CD4-positive, alpha-beta memory T cell (primary cell): ENCODE measurements around the gene CCDC78. TPM values are rescaled to one million over a fixed set of nuclear protein-coding genes. Genes with fewer than 3 reads are reported as not detected.
"Not testable (repeated sequence)": the region's sequence is repeated elsewhere in the genome, so short reads cannot be mapped to it uniquely, and the experiment has no call there.

Experiments
- CTCF ChIA-PET: fragments of 350-600 bp; sonication (Branson Sonifier 250); formaldehyde crosslinking; loops from one replicate; lab custom pipeline; 2021; ENCODE audit warnings: inconsistent platforms; ENCODE audit not compliant: partially characterized antibody; lab: Charles Lee
- POLR2A ChIA-PET: fragments of 350-600 bp; sonication (Branson Sonifier 250); formaldehyde crosslinking; loops from one replicate; lab custom pipeline; 2021; ENCODE audit not compliant: partially characterized antibody; lab: Charles Lee
- DNase-seq, 5 donors: peaks; one replicate each; pipeline versions ENCODE4 v3.0.0 to v3.0.0-alpha.2; 2020 to 2022; ENCODE audit warnings: mixed read lengths in 1 of 5
- H3K27ac ChIP-seq: one replicate; pipeline ENCODE4 v1.7.0; 2013; ENCODE audit warnings: low read depth, low read length
- H3K27me3 ChIP-seq: 2 replicates; pipeline ENCODE4 v1.7.0; 2013; ENCODE audit warnings: mild to moderate bottlenecking, low read length, moderate library complexity; ENCODE audit not compliant: insufficient read depth
- H3K36me3 ChIP-seq: 2 replicates; pipeline ENCODE4 v1.7.0; 2013; ENCODE audit warnings: mild to moderate bottlenecking, low read length, moderate library complexity; ENCODE audit not compliant: insufficient read depth
- H3K4me1 ChIP-seq: 2 replicates; pipeline ENCODE4 v1.7.0; 2013; ENCODE audit warnings: mild to moderate bottlenecking, low read length, moderate library complexity; ENCODE audit not compliant: insufficient read depth
- H3K4me3 ChIP-seq, 2 donors: one replicate each; pipeline ENCODE4 v1.7.0; 2013; ENCODE audit warnings: low read length in 2 of 2, mild to moderate bottlenecking in 1 of 2
- H3K9me3 ChIP-seq, 2 donors: one replicate each; pipeline ENCODE4 v1.7.0; 2013; ENCODE audit warnings: low read length in 2 of 2, control low read depth in 1 of 2; ENCODE audit not compliant: control insufficient read depth in 1 of 2
- H3K27ac Mint-ChIP-seq, 7 donors: one replicate each; pipeline ENCODE4 v1.8.0; 2020 to 2021; ENCODE audit warnings: mixed read lengths in 7 of 7, mild to moderate bottlenecking in 6 of 7, inconsistent platforms in 3 of 7, moderate library complexity in 3 of 7
- H3K27me3 Mint-ChIP-seq, 2 donors: one replicate each; pipeline ENCODE4 v1.8.0; 2020 to 2021; ENCODE audit warnings: mixed read lengths in 2 of 2
- H3K36me3 Mint-ChIP-seq, 2 donors: one replicate each; pipeline ENCODE4 v1.8.0; 2020 to 2021; ENCODE audit warnings: mixed read lengths in 2 of 2, inconsistent platforms in 1 of 2, mild to moderate bottlenecking in 1 of 2
- H3K4me1 Mint-ChIP-seq, 4 donors: one replicate each; pipeline ENCODE4 v1.8.0; 2020 to 2021; ENCODE audit warnings: mixed read lengths in 4 of 4, mild to moderate bottlenecking in 1 of 4
- H3K4me3 Mint-ChIP-seq, 8 donors: one replicate each; pipeline ENCODE4 v1.8.0; 2020 to 2021; ENCODE audit warnings: mixed read lengths in 8 of 8, mild to moderate bottlenecking in 7 of 8, moderate library complexity in 6 of 8, inconsistent platforms in 3 of 8
- H3K9me3 Mint-ChIP-seq, 8 donors: one replicate each; pipeline ENCODE4 v1.8.0; 2020 to 2021; ENCODE audit warnings: mixed read lengths in 8 of 8, mild to moderate bottlenecking in 5 of 8, inconsistent platforms in 3 of 8, moderate library complexity in 1 of 8
- intact Hi-C: fragments of 100-400 bp; cut with micrococcal nuclease; formaldehyde crosslinking; loops from one replicate; pipeline ENCODE4 v1.15.1; 2023
- polyA plus RNA-seq, 2 donors: library from polyadenylated mRNA; unstranded; fragments of 300-500 nt; fragmentation: Illumina TruSeq; gene quantifications; one replicate each; pipeline ENCODE4 v1.2.3, GENCODE V29; 2021
- total RNA-seq, 2 experiments: library from RNA; stranded (reverse); gene quantifications; one replicate each; pipeline ENCODE4 v1.2.3, GENCODE V29; 2021

CCDC78 gene
- total and polyA plus RNA-seq, 4 experiments from 2014 or later, result 4.5 to 5.1 TPM; not detected in 2

DNA sequence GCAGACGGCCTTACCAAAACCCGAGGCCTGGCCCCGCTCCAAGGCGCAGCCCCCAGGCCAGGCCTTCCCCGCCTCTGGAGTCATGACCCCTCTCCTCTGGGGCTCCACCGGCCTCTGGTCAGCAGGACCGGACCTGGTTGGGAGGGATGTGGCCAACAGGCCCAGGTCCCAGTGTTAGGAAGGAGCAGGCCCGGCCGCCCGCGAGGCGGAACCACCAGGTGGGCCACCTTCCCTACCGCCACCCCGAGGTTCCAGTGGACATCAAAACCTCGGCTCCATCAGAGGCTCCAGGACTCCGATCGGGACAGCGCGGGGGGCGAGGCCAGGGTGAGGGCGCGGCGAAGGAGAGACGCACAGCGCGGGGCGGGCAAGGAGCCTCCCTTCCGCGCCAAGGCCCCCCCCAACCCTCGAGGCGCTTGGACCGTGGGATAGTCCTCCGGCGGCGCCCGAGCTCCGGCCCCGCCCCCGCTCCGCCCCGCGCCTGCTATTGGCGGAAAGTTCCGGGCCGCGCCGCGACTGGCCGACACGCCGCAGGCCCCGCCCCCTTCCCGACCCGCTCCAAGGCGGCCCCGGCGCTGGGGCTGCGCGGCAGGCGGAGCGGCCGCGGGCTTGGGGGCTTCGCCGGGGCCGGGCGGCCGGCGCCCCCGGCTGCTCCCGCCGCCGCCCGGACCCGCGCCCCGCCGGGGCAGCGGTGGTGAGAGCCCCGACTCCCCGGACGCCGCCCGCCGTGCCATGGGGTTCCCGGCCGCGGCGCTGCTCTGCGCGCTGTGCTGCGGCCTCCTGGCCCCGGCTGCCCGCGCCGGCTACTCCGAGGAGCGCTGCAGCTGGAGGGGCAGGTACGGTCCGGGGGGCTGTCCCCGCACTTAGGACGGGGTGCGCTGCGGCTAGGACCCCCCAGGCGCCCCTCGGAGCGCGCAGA, 11.4 kb downstream of the CCDC78 start, which contains the start of gene METRN:
TSS of gene METRN (plus strand) at position 561 of the 919 bp plus-strand sequence. CDS start at position 733, 172 bp downstream.
- Mint-ChIP-seq H3K27me3 (peaks cover 0 to 8% of the 10 kb centered on the region in 2 donors), H3K4me1 (peaks cover 0 to 22% (median 9%) of the 10 kb centered on the region in 4 donors), H3K36me3 (no peaks in the 10 kb centered on the region), H3K27ac (peak within 1 kb of the TSS in 2 of 7 donors; percentile 35 to 44), H3K9me3 (no peaks in the 10 kb centered on the region), H3K4me3 (peak within 1 kb of the TSS; percentile 39 to 73 (median 56))
- Histone ChIP-seq H3K27me3 (peaks cover 10% of the 10 kb centered on the region), H3K27ac (no peak within 1 kb of the TSS), H3K4me3 (peak within 1 kb of the TSS in 1 of 2 donors; percentile 43), H3K4me1 (peaks cover 21% of the 10 kb centered on the region), H3K9me3 (no peaks in the 10 kb centered on the region), H3K36me3 (no peaks in the 10 kb centered on the region)
- DNase-seq, result peak; percentile 81 to 85 (median 84)
- intact Hi-C loops, result no loop called here
- ChIA-PET CTCF (interaction anchor here (0.8 to 6.0 kb wide), 5 partner anchors 17 to 71 kb away, joined by 3 to 84 read pairs (median 3); partner anchors contain the start of genes CHTF18, CIAO3 and RPUSD1), POLR2A (interaction anchor here (1.0 to 9.0 kb wide), 9 partner anchors 10 to 78 kb away, joined by 3 to 71 read pairs (median 5); partner anchors contain the start of genes ANTKMT, CCDC78, CIAO3 and HAGHL)

DNA sequence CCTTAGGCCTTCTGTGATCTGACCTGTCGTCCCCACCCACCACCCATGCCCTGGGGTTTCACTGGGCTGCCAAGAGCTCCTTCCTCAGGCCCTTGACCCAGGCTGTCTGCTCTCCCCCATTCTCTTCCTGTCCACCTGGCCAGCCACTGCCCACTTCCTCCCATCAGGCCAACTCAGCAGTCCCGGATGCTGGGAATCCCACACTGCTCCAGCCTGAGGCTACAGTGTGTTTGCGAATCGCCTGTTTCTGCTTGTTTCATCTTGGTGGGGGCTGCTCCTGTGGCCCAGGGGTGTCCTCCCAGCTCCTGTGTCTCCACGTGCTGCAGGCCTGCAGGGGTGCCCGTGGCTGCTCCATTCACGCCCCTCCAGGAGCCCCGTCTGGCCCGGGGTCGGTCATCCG, 12.2 kb downstream of the CCDC78 start:
- Histone ChIP-seq H3K4me3 (no peak overlapping the region), H3K36me3 (no peaks in the 10 kb centered on the region), H3K4me1 (peaks cover 14% of the 10 kb centered on the region), H3K27ac (no peak overlapping the region), H3K9me3 (no peaks in the 10 kb centered on the region), H3K27me3 (peaks cover 15% of the 10 kb centered on the region)
- DNase-seq, result no peak
- intact Hi-C loops, result no loop called here
- Mint-ChIP-seq H3K27me3 (peaks cover 6 to 15% of the 10 kb centered on the region in 2 donors), H3K9me3 (no peaks in the 10 kb centered on the region), H3K4me1 (peaks cover 0 to 15% (median 5%) of the 10 kb centered on the region in 4 donors), H3K4me3 (peak overlapping the region in 3 of 8 donors; percentile 6 to 32 (median 7)), H3K36me3 (no peaks in the 10 kb centered on the region), H3K27ac (peak overlapping the region in 1 of 7 donors; percentile 27)
- POLR2A ChIA-PET, result interaction anchor here (1.4 to 9.0 kb wide), 5 partner anchors 11 to 71 kb away, joined by 5 to 71 read pairs (median 15); partner anchors contain the start of genes ANTKMT, CCDC78, CIAO3 and HAGHL
- CTCF ChIA-PET, result interaction anchor here (0.7 to 6.0 kb wide), 5 partner anchors 11 to 72 kb away, joined by 3 to 84 read pairs (median 3); partner anchors contain the start of genes CCDC78, CHTF18 and RPUSD1

DNA sequence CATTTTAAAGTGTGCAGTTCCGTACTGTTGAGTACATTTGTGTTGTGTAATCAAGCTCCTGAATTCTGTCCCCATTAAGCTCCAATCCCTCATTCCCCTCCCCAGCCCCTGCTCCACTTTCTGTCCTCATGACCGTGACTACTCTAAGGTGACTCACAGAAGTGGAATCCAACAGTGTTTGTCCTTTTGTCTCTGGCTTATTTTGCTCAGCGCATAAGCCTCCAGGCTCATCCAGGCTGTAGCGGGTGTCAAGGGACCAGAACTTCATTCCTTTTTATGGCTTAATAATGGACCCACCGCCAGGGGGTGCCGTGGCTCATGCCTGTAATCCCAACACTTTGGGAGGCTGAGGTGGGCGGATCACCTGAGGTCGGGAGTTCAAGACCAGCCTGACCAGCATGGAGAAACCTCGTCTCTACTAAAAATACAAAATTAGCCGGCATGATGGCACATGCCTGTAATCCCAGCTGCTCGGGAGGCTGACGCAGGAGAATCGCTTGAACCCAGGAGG, 13.4 kb downstream of the CCDC78 start:
- H3K4me3 ChIP-seq, intact Hi-C loops, H3K36me3 ChIP-seq, H3K9me3 ChIP-seq, H3K36me3 Mint-ChIP-seq, H3K9me3 Mint-ChIP-seq, H3K27ac ChIP-seq: not testable (repeated sequence)
- Mint-ChIP-seq H3K4me1 (peaks cover 0 to 13% (median 2%) of the 10 kb centered on the region in 4 donors), H3K27ac (peak overlapping the region in 2 of 7 donors; percentile 29 to 43), H3K4me3 (peak overlapping the region in 1 of 8 donors; percentile 46), H3K27me3 (peaks cover 17 to 27% of the 10 kb centered on the region in 2 donors)
- CTCF ChIA-PET, result interaction anchor here (0.8 to 6.0 kb wide), 24 partner anchors 7 to 510 kb away, joined by 3 to 84 read pairs (median 4); partner anchors contain the start of genes ANTKMT, CHTF18, CIAO3 and RHBDL1
- POLR2A ChIA-PET, result interaction anchor here (1.3 to 9.0 kb wide), 7 partner anchors 12 to 75 kb away, joined by 3 to 71 read pairs (median 5); partner anchors contain the start of genes ANTKMT, CCDC78, CHTF18 and CIAO3
- Histone ChIP-seq H3K27me3 (peaks cover 28% of the 10 kb centered on the region), H3K4me1 (peaks cover 14% of the 10 kb centered on the region)
- peak in 3 of 5 donors; percentile 36 to 42 (median 40) for DNase-seq

- H3K4me1 Mint-ChIP-seq, result peaks cover 0 to 15% (median 4%) of the 10 kb centered on the region in 4 donors
- Histone ChIP-seq H3K4me3 (no peak overlapping the region), H3K9me3 (no peaks in the 10 kb centered on the region), H3K27me3 (peaks cover 36% of the 10 kb centered on the region), H3K4me1 (peaks cover 14% of the 10 kb centered on the region), H3K36me3 (no peaks in the 10 kb centered on the region), H3K27ac (no peak overlapping the region)
- intact Hi-C loops, result loop anchor here (1.0 kb wide), 2 partner anchors 30 to 74 kb away; no protein-coding TSS in a partner anchor
- ChIA-PET CTCF (interaction anchor here (0.8 to 6.0 kb wide), 25 partner anchors 8 to 511 kb away, joined by 3 to 84 read pairs (median 4); partner anchors contain the start of genes ANTKMT, CHTF18, CIAO3 and RHBDL1), POLR2A (interaction anchor here (1.3 to 9.0 kb wide), 7 partner anchors 13 to 76 kb away, joined by 3 to 71 read pairs (median 5); partner anchors contain the start of genes ANTKMT, CCDC78, CHTF18 and CIAO3)
- peak; percentile 69 to 79 (median 72) for DNase-seq
- H3K27me3 Mint-ChIP-seq, result peaks cover 19 to 31% of the 10 kb centered on the region in 2 donors
- H3K9me3 Mint-ChIP-seq, result no peaks in the 10 kb centered on the region
- no peak overlapping the region for H3K4me3 Mint-ChIP-seq
- no peaks in the 10 kb centered on the region for H3K36me3 Mint-ChIP-seq
- peak overlapping the region in 1 of 7 donors; percentile 17 for H3K27ac Mint-ChIP-seq
Observed at GRCh38 chr16:711548-712320, 14.5 kb downstream of the CCDC78 start.

DNA sequence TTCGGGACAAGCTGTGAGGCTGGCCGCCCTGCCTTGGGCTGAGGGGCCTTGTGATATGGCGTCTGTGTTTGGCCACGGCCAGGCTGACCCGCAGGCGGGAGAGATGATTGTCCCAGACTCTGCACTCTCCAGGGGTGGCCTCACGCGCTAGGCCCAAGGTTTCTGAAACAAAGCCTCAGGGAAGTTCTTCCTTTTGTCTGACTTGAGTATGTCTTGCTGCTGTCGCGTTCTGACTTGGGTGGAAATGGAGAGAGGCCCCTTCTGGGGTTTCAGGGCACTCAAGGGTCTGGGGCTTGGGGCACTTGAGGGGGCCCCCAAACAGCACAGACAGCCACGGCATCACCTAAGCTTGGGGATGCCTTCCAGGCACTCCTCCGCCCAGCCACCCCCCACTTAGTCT, 15.2 kb downstream of the CCDC78 start:
- Mint-ChIP-seq H3K27me3 (peaks cover 19 to 36% of the 10 kb centered on the region in 2 donors), H3K27ac (peak overlapping the region in 1 of 7 donors; percentile 17), H3K9me3 (no peaks in the 10 kb centered on the region), H3K36me3 (no peaks in the 10 kb centered on the region), H3K4me3 (no peak overlapping the region), H3K4me1 (peaks cover 0 to 16% (median 6%) of the 10 kb centered on the region in 4 donors)
- Histone ChIP-seq H3K27ac (no peak overlapping the region), H3K36me3 (no peaks in the 10 kb centered on the region), H3K27me3 (peaks cover 38% of the 10 kb centered on the region), H3K9me3 (no peaks in the 10 kb centered on the region), H3K4me1 (peaks cover 10% of the 10 kb centered on the region), H3K4me3 (no peak overlapping the region)
- CTCF ChIA-PET, result interaction anchor here (1.3 to 6.0 kb wide), 4 partner anchors 16 to 512 kb away, joined by 3 to 84 read pairs (median 5); partner anchors contain the start of genes CHTF18, CIAO3 and RPUSD1
- intact Hi-C loops, result loop anchor here (1.0 kb wide), 2 partner anchors 30 to 74 kb away; no protein-coding TSS in a partner anchor
- POLR2A ChIA-PET, result interaction anchor here (1.5 to 9.0 kb wide), 2 partner anchors 14 to 76 kb away, joined by 3 to 71 read pairs; partner anchors contain the start of genes ANTKMT, CCDC78 and HAGHL
- no peak for DNase-seq
